Right lung (tissue), 5 donors: ENCODE results near the gene TP73. TPM values are rescaled to one million over a fixed set of nuclear protein-coding genes. Genes with fewer than 3 reads are reported as not detected.
"Not testable (repeated sequence)": the region's sequence is repeated elsewhere in the genome, so short reads cannot be mapped to it uniquely, and the experiment has no call there.

ENCODE experiments used
- DNase-seq, 2 donors: peaks; one replicate each; pipeline ENCODE4 v3.0.0-alpha.2; 2013
- polyA plus RNA-seq, 5 donors: library from polyadenylated mRNA; unstranded; fragments of 120-200 nt; gene quantifications; one replicate each; pipeline versions ENCODE4 v1.2.1 to v1.2.3, GENCODE V29; 2013; ENCODE audit warnings: inconsistent platforms in 1 of 5, low replicate concordance in 1 of 5; ENCODE audit not compliant: insufficient read length in 5 of 5, insufficient read depth in 1 of 5

TP73 gene
- polyA plus RNA-seq, 5 donors: 1.5 to 3.3 (median 2.1) TPM

GRCh38 chr1:3741566-3742438 is 89.5 kb downstream of the TP73 start:
- no peak for DNase-seq

DNA sequence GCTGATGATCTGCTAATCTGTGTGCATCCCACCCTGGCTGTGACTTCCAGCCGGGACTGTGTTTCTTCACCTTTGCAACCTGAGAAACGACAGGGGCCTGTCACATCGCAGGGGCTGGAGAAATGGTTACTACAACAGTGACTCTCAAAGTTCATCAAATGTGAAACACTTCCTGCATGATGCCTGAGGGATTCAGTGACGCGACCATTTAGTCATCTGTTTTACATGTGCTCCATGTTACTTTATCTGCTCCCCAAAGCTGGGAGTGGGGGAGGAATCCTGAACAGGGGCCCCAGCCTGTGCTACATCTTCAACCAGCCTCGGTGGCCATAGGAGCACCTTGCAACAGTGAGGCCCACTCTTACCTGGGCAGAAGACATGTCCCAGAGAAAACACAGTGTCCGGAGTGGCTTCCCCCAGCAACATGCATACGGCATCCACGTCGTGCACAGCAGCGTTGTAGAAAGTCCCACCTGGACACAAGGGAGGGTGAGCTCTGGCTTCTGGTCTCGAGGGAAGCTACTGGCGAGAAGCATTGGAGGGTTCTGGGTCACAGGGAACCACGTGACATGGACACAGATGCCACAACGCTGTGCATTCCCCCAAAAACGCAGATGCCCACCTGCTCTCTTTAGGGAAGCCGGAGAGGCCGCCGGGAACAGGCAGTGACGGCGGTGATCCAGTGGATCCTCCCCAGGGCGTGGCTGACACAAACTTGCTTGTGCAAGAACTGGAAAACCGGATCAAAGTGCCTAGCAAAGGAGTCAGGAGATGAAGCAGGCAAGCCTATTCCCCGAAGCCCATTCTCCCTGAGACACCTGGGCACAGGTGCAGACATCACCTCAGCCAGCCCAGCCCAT is 90.4 kb downstream of the TP73 start:
- DNase-seq: no peak

DNA sequence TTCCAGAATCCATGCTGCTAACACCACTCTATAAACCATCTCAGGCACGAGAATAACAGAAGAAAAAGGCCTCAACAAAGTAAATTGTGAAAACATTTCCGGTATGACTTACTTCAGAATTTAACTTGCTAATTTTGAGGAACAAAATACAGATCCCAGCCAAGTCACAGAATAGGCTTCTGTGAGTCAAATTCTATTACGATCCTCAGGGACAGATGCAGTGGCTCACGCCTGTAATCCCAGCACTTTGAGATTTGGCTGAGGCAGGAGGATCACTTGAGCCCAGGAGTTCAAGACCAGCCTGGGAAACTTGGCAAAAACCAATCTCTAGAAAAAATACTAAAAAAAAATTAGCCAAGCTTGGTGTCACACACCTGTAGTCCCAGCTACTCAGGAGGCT is 91.1 kb downstream of the TP73 start:
- DNase-seq: no peak

GRCh38 chr1:3743826-3744225 is 91.5 kb downstream of the TP73 start:
- no peak for DNase-seq

- DNase-seq: no peak
Observed at GRCh38 chr1:3744646-3745045, 92.3 kb downstream of the TP73 start.

DNA sequence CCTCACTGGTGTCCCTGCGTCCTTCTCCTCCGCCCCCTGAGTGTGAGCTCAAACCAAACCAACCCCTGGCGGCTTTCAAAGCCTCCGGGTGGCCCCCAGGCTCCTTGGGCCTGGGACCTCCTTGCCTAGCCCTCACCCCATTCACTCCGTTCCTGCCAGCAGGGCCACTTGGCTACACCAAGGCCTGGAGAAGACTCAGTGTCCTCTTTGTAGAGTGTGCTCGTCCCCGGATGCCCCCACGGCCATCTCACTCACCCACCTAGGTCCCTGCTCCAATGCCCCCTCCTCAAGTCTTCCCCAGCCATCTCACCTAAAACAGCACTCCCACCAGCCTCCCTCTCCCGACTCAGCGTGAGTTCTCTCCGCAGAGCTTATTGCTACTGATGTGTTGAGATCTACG is 92.8 kb downstream of the TP73 start:
- no peak for DNase-seq

DNA sequence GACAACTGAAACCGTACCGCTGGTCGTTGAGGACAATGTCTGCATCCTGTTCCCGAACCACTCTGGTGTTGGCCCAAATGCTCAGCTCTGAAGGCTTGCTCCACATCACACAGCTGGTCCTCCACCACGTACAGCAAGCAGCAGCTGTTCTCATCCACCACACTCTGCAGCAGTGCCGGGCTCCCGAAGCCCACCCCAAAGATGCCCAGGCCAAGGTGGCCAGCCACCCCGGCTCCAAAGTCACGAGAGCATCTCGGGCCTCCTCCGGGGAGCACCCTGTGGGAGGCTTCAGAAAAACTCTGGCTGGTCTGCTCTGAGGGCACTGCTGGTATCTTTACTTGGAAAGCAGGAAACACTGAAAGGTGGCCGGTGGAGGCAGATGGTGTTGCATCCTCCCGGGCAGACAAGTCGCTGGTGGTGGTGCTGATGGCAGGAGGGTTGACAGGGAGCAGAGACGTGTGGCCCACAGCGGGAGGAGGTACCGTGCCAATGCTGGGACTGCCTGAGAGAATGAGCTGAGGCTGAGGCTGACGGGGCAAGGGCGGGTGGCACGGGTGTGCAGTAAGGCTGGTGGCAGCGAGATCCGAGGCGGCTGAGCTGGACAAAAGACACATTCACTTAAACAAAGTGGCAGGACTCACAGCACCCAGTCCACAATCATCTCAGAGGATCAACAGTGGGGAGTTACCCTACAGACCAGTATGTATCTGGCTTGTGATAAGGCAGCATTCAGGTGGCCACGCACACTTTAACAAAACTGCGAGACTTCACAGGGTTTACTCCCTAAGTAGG is 93.5 kb downstream of the TP73 start:
- no peak for DNase-seq

GRCh38 chr1:3746389-3746829 is 94.1 kb downstream of the TP73 start:
- DNase-seq: no peak

- DNase-seq: peak; percentile 63 to 70
Observed at GRCh38 chr1:3746830-3747521, 94.7 kb downstream of the TP73 start.

DNA sequence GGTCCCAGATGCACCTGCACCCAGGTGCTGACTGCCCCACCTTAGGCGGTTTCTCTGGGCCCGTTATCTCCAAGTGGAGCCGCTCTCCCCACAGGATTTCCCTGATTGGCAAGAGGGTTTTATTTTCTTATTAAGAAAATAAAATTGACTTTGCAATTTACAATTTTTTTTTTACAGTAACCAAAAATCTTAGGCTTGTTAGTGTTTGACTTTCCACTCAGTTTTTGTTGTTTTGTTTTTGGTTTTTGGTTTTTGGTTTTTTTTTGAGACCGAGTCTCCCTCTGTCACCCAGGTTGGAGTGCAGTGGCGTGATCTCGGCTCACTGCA is 95.2 kb downstream of the TP73 start:
- DNase-seq: no peak

DNA sequence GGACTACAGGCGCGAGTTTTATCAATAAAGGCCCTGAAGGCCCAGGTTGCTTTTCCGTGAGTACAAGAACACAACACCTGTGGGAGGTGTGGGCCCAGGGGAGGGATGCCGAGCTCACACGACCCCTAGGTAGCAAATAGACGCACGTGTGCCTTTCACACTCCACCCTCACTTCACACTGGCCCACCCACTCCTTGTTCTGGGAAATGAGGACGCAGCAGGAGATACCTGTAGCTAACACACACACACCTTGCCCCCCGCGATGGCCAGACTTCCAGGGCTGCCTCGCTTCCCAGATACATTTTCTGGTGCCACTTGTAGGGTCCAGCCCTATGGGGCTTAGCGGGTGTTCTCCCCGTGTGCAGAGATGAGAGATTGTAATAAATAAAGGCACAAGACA is 95.6 kb downstream of the TP73 start:
- DNase-seq: no peak

- not testable (repeated sequence) for DNase-seq
Observed at GRCh38 chr1:3748316-3748900, 96.1 kb downstream of the TP73 start.

DNA sequence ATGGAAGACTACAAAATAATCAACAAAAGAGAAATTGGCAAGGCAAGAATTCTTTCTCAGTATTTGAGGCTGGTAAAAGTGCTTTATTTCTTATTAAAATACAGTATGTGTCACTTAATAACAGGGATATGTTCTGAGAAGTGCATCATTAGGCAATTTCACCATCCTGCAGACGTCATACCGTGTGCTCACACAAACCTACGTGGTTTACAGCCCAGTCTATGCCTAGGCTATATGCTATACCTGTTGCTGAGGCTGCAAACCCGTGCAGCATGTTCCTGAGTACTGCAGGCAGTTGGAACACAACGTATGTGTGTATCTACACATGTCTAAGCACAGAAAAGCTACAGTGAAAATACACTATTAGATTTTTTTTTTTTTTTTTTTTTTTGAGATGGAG is 97.2 kb downstream of the TP73 start:
- DNase-seq: no peak

GRCh38 chr1:3750741-3751140 is 98.4 kb downstream of the TP73 start:
- DNase-seq: no peak

GRCh38 chr1:3752400-3752945 is 100.2 kb downstream of the TP73 start, which contains the start of gene CCDC27:
Gene CCDC27 (plus strand): TSS chr1:3752450. CDS start chr1:3752482, 32 bp downstream.
- no peak for DNase-seq

GRCh38 chr1:3753656-3754454 is 101.5 kb downstream of the TP73 start:
- DNase-seq: no peak

- DNase-seq: no peak
Observed at GRCh38 chr1:3756394-3756793, 104.1 kb downstream of the TP73 start.

- DNase-seq: no peak
Observed at GRCh38 chr1:3759164-3759563, 106.8 kb downstream of the TP73 start.

DNA sequence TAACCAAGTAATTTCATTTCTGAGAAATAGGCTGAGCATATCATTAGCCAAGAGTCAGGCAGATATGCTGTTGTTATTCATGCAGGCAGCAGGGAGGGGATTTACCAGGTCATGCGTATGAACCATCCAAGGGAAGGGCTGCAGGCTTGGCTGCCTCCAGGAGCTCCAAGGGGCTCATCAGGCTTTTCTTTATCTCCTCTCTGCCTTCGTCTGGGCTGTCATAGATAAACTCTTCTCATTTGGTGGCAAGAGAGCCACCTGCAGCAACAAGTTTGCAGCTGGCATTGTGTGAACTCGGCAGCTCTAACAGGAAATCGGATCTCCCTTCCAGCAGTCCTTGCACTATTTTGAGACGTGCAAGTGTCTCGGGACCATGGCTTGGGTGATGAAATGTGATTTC is 107.5 kb downstream of the TP73 start:
- DNase-seq: no peak
